ENCODE data around the gene TM9SF1. TPM values are rescaled to one million over a fixed set of nuclear protein-coding genes. Genes with fewer than 3 reads are reported as not detected.
A peak's percentile ranks its signal among the peaks of the same experiment; 100 is the strongest.

Gene TM9SF1
- total RNA-seq, 4 donors from 2014 or later = 38.1 to 58.3 (median 53.4) TPM

DNA sequence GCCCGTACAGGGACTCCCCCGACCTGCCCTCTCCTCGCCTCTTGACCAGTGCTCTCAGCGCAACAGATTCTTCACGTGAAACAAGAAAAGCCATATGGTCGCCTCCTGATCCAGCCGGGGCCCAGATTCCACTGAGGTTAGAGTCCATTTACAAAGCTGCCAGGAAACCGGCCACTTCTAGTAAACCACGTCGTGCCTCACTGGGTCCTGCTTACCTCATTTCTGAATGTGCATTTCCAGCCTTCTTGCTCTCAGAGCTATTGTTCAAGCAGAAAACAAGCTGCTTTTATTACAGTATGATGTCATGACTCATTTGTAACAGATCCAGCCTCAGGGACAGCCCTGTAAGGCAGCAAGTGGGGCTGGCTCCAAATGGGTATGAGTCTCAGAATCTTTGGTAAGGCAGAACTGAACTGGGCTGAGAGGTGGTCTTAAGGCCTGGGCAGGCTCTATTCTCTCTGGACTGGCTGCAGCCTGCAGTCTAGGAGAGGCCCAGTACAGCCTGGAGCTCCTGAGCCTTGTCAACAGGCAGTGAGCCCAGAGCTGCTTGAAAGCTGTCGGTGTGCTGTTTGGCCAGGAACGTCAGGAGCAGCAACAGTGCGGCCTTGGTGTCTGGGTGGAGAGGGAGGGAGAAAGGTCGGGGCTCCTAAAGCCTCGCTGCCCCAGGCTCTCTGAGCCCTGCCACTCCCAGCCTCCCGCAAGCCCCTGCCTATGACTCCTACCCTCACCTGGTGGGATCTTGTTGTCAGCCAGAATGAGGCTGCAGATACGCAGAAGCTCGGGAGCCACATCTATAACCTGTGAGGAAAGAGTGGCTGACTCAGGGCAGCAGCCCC is 15.1 kb downstream of the TM9SF1 start:
- no peaks in the 10 kb centered on the region for H3K27me3 ChIP-seq
- peaks cover 87% of the 10 kb centered on the region for H3K36me3 ChIP-seq
- peak in 1 of 2 donors; percentile 56 for DNase-seq (ENCODE audit: low spot score in 2 of 2)
- no peaks in the 10 kb centered on the region for H3K4me1 ChIP-seq
- WGBS = 62% methylated on average over 11 of the region's 18 CpGs
- peak overlapping the region; percentile 13 for H3K27ac ChIP-seq
- H3K4me3 ChIP-seq = no peak overlapping the region
- no peak for TF ChIP-seq EP300 (IDR thresholded peaks at IDR 0.05)
- no peak for TF ChIP-seq CTCF (IDR thresholded peaks at IDR 0.05)
- no peak for TF ChIP-seq POLR2AphosphoS5 (IDR thresholded peaks at IDR 0.05)
- no peak for TF ChIP-seq POLR2A (IDR thresholded peaks at IDR 0.05)
- H3K9me3 ChIP-seq = no peaks in the 10 kb centered on the region

- Histone ChIP-seq H3K4me1 (no peaks in the 10 kb centered on the region), H3K36me3 (peaks cover 80% of the 10 kb centered on the region), H3K27me3 (no peaks in the 10 kb centered on the region), H3K27ac (peak overlapping the region; percentile 13), H3K9me3 (no peaks in the 10 kb centered on the region), H3K4me3 (no peak overlapping the region)
- DNase-seq (ENCODE audit: low spot score in 2 of 2) = peak in 1 of 2 donors; percentile 49
- TF ChIP-seq POLR2AphosphoS5 (IDR thresholded peaks at IDR 0.05) = no peak
- no peak for TF ChIP-seq EP300 (IDR thresholded peaks at IDR 0.05)
- no peak for TF ChIP-seq POLR2A (IDR thresholded peaks at IDR 0.05)
- TF ChIP-seq CTCF (IDR thresholded peaks at IDR 0.05) = no peak
- 100% methylated on average over 6 of the region's 14 CpGs for WGBS
Observed at GRCh38 chr14:24179294-24179960, 15.8 kb downstream of the TM9SF1 start.

GRCh38 chr14:24178399-24179178 is 16.7 kb downstream of the TM9SF1 start:
- Histone ChIP-seq H3K4me1 (no peaks in the 10 kb centered on the region), H3K27ac (no peak overlapping the region), H3K9me3 (no peaks in the 10 kb centered on the region), H3K4me3 (no peak overlapping the region), H3K36me3 (peaks cover 71% of the 10 kb centered on the region), H3K27me3 (no peaks in the 10 kb centered on the region)
- TF ChIP-seq CTCF (IDR thresholded peaks at IDR 0.05) (no peak), EP300 (IDR thresholded peaks at IDR 0.05) (no peak), POLR2AphosphoS5 (IDR thresholded peaks at IDR 0.05) (no peak), POLR2A (IDR thresholded peaks at IDR 0.05) (no peak)
- WGBS = 85% methylated on average over 9 of the region's 12 CpGs
- no peak for DNase-seq (ENCODE audit: low spot score in 2 of 2)

- no peaks in the 10 kb centered on the region for H3K27me3 ChIP-seq
- TF ChIP-seq POLR2A (IDR thresholded peaks at IDR 0.05) (no peak), EP300 (IDR thresholded peaks at IDR 0.05) (no peak), POLR2AphosphoS5 (IDR thresholded peaks at IDR 0.05) (no peak), CTCF (IDR thresholded peaks at IDR 0.05) (no peak)
- H3K4me1 ChIP-seq = no peaks in the 10 kb centered on the region
- H3K4me3 ChIP-seq = no peak overlapping the region
- 92% methylated on average over 14 of the region's 14 CpGs for WGBS
- no peak for DNase-seq (ENCODE audit: low spot score in 2 of 2)
- H3K36me3 ChIP-seq = peaks cover 64% of the 10 kb centered on the region
- H3K27ac ChIP-seq = no peak overlapping the region
- H3K9me3 ChIP-seq = no peaks in the 10 kb centered on the region
Observed at GRCh38 chr14:24177891-24178290, 17.4 kb downstream of the TM9SF1 start.

Data from suprapubic skin (tissue), 4 donors.